Measurements from ENCODE around the gene CBFA2T3.

The CBFA2T3 gene

DNA sequence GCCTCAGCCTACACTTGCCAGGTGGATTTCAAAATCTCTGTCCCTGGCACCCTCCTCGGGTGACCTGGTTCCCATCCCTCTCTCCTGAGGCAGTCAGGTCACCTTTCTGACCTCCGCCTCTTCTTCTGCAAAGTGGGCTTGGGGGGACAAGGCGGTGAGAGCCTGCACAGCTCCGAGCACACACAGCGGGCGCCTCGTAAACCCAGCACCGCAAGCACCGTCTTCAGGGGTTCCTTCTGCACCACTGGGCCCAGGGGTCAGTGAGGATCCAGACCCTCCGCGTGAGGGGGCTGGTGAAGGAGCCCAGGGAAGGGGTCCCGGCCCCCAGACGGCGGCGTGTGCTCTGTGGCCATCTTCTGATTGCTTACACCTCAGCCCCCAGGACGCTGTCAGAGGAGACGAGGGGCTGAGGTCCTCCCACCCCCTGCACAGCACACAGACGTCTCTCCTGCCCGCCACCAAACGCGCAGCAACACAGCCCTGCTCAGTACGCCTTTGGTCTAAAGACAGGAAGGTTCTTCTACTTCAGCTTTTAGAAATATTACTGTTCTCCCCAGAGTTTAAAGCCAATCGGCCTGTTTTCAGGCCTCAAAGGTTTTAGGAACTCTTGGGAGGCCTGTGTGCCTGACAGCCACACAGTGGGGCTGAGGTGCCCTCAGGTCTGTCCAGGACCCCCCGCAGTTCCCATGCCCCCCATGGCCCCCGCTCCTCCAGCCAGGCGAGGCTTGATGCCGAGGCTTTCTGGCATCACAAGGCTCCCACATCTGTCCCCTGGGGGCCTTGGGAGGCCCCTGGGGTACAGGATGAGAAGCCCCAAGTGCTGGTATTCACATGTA lies 2.7 kb downstream of the CBFA2T3 start:
- DNase-seq = no peak

DNA sequence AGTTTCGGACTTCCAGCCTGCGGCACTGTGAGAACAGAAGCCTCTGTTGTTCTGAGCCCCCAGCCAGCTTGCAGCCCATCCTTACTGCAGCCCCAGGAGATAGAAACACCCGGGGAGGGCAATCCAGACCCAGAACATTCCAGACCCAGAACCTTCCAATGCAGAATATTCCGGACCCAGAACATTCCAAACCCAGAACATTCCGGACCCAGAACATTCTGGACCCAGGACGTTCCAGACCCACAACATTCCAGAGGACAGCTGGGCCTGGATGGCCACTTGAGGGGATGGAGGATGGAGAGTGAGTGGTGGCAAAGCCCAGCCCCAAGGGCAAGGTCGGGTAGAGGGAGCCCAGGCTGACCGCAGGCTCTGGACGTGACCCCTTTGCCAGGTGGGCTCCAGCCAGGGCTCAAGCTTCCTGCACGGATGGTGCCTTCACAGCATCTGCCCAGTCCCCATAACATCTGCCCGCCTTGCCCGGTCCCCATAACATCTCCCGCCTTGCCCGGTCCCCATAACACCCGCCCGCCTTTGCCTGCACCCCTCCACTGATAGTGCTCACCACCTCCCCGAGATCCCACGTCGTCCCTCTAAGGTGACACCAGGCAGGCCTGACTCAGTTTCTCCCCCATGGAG lies 3.5 kb downstream of the CBFA2T3 start:
- no peak for DNase-seq

DNA sequence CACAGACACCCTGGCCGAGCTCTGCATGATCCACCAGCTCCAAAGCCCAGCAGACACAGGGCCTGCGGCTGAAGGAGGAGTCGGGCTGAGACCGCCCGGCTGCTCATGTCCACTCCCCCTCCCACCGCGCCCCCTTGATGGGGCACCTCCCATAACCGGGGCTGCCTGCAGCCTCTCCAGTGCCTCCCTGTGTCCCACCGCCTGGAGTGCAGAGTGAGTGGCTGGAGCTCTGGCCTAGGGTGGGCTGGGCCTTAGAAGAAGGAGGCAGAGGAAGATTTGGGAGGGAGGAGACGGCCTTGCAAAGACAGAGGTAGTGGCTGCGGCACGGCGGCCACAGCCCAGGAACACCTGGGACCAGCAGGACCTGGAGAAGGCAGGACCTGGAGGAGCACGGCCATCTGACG lies 4.0 kb downstream of the CBFA2T3 start:
- DNase-seq = no peak

DNA sequence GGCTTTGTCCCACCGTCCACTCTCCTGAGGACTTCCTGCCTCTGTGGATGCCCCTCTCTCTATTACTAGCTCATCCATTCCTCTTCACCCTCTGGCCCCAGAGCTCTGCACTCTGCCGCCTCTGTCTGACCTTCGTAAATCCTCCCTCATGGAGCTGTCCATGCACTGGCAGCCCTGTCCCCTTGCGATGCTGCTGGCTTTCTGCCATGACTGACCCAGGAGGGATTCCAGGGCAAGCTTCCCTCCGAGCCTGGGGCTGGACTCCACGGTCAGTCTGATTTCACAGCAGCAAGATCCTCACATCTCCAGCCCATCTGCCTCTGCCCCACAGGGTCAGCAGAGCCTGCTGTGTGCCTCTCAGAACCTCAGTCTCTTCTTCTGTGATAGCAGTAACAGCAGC lies 4.7 kb downstream of the CBFA2T3 start:
- no peak for DNase-seq

DNA sequence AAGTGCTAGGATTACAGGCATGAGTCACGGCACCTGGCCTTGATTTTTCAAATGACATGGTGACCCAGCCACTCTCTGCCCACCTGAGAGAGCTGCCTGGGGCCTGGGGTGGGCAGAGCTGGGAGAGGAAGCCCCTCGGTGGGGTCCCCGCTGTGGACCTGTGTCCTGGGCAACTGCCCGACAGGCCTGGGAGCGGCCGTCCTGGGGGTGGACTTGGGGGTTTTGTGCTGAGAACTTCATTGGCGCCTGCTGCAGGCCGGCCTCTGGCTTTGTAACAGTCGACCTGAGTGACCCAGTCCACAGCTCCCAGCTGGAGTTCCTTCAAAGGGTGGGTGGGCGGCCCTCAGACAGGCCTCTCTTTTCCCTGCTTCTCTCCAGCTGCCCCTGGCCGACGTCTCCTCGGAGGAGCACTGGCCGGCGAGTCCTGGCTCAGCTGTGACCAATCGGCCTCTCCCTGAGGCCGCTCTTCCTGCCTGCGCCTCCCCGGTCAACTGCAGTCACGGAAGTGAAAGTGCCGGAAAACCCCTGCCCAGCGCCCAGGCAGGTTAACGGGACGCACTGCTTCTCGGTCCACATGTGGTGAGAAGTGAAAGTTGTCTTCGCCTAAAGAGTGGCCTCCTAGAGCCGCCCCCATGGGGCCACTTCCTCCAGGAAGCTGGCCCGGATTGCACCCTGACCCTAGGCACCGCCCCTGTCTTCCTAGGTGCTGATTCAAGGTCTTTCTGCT lies 5.5 kb downstream of the CBFA2T3 start:
- no peak for DNase-seq

DNA sequence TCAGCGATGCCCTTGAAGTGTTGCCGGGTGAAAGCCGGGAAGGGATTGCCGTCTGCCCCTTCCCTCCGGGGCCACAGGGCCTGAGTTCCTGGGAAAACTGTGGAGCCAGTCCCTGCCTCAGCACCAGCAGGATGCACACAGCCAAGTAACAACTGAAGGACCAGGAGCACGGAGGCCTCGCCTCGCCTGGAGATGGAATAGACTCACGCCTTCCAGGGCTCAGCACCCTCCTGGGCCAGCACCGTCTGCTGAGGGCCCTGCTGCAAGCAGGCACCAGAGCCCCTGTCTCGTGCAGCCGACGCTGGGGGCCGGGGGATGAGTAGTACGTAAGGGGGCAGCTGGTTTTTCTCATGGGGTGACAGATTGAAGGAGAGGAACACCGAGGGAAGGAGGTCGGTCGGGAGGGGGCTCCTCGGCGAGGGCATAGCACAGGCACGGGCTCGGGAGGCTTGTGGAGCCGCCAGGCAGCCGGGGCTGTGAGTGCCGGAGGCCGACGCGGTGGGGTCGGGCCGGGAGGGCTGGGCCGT lies 6.4 kb downstream of the CBFA2T3 start:
- no peak for DNase-seq

DNA sequence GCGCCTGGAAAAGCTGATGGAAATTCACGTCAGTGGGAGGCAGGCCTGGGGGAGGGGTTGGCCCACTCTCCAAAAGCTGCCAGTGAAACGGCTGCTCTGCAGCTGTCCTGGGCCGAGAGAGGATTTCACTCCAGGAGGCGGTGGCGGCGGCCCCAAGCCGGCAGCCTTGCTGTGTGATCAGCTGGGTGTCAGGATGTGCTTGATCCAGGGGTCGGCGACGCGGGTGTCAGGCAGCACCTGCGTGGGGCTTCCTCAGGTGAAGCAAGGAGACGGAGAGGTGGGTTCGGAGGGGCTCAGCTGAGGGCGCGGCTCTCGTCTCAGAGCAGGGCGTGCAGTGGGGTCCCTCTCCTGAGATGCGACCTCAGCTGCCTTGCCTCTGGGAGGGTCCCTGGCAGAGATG lies 7.0 kb downstream of the CBFA2T3 start:
- DNase-seq = no peak

DNA sequence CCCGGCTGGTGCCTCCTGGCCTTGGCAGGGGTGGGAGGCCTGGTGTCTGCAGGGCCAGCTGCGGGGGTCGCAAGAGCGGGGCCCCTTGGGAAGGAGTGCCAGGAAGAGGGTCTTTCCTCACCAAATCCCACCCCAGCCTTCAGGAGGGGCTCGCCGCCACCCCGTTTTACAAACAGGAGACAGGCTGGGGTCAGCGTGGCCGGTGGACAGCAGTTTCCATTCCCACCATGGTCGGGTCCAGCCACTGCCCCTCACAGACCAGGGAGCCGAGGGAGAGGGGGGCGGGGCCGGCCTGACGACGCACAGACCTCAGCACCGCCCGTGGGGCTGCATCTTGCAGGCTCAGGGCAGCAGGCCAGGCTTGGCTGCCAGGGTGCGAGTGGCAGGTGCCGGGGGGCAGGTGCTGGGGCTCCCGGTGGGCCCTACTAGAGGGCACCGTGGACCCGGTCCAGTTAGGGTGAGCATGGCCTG lies 7.6 kb downstream of the CBFA2T3 start:
- no peak for DNase-seq

DNA sequence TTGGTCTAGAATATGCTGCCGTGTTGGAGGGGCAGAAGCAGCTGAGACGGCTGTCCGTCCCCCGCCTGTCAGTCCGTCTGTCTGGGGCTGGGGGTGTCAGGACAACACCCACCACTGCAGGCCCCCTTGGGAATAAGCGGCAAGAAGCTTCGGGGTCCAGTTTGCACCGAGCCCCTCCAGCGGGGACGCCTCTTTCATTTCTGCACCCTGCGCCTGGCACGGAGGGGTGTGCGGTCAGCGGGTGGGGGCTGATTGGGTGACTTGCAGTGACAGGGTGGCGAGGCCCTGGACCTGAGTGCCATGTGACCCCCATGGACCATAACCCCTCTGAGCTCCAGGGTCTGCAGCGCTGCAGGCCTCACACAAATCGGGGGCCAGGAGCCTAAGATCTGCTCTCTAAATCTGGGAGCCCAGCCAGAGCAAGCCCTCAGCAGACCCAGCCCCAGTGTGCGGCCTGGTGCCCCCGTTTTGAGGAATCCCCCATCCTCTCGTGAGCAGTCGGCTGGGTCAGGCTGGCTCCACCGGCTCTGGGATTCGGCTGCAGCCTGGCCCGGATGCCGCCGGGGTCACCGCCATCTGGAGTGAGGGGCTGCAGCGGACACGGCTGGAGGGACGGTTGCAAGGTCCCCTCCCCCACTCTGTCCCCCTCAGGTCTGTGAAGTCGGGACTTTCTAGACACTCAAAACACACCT lies 8.3 kb downstream of the CBFA2T3 start:
- no peak for DNase-seq

DNA sequence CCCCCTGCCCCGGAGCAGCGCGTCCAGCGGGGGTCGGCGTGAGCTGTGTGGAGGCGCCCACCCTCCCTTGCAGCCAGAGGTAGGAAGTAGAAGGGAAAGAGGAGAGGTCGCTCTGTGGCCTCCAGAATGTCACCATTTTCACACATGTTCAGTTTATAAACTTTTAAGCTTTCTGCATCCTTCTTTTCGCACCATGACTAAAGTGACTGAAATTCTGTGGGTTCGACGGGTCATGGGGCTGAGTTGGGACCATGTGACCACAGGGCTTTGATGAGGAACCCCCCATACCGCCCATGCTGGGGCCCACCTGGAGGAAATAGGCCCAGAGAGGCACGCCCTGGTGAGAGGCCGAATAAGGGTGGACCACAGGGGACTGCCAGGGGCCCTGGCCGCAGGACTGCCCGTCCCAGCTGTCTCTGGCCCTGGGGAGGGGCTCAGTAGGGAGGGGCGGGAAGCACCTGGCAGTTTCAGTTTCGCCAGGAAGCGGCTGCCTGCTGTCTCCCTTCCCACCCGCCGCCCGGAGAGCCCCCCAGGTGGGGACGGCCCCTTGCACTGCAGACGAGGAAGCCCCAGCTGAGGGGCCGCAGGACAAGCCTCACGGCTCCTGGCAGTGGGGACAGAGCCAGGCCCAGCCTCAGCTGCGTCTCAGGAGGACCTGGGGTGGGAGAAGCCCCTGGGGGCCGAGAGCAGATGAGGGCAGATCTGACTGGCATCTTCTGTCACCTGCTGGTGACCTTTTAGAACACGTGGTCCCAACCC lies 9.0 kb downstream of the CBFA2T3 start:
- no peak for DNase-seq

DNA sequence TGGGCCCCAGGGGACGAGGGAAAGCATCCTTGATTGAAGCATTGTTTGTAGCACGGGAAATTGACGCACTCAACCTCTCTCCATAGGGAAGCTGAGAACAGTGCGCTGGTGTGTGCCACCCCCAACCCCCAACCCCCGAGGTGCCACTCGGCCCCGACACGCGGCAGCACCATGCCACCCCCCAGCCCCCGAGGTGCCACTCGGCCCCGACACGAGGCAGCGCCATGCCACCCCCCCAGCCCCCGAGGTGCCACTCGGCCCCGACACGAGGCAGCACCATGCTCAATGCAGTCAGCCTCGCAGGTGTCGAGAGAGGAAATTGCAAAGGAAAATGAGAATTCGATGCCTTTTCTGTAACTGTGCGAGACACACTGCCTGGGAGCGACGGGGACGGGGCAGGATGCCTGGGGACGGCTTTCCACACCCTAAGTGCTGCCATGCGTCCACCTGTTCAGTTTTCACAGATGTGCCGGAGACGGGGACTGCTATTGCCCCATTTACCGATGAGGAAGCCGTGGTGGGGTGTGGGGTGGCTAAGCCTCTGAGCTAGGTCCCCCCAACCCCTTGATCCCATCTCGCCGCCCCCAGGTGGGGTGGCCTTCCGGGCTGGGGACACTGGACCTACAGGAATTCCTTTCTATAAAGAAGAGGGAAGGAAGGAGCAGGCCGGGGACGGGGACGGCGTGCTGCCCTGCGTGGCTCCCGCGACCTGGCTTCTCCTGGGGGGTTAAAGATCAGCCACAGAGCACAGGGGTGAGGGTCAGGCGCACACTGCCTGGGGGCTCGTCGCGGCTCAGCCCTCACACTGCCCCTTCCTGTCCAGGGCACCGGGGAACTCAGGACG lies 9.8 kb downstream of the CBFA2T3 start:
- no peak for DNase-seq

DNA sequence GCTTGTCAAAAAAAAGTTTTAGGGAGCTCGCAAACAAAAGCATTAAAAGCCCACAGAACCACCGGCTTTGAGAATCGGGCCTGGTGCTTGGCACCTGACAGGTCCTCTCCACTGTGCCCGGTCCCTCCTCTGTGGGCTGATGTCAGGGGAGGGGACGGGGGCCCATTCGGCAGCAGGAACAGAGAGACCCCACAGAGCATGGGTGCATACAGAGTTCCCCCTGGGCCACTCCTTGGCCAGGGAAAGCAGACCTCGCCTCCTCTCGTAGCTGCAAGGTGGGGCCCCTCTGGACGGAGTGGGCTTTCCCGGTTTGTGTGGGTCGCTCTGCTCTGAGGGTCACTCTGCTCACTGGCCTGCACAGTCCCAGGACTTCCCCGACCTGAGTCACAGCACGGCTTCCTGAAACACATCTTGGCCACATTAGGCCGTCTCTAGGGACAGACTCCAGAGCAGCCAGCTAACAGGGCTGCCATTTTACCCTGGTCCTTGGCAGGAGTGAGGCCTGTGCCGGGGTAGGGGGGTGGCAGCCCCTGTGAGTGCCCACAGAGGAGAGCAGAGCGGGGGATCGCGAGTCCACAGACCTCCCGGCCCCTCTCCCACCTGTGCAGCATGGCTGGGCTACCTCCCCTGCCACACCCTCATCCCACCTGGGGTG lies 11.1 kb downstream of the CBFA2T3 start:
- no peak for DNase-seq

DNA sequence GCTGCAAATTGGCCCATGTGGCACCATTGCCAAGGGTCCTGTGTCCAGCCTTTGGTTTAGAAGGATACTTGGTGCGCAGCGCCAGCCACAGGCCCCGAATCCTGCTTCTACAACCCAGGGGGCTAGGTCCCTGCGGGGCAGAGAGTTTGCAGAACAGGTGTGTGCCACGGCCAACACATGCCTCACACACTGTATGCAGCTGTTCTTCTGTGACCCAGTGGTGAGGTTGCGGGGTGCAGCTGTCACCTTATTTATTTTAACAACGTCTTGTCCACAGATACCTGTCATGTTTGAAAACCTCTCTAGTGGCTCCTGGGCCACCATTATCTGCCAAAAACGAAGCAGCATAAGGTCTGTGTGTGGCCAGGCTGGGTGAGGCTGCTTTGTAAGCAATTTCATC lies 11.6 kb downstream of the CBFA2T3 start:
- no peak for DNase-seq

DNA sequence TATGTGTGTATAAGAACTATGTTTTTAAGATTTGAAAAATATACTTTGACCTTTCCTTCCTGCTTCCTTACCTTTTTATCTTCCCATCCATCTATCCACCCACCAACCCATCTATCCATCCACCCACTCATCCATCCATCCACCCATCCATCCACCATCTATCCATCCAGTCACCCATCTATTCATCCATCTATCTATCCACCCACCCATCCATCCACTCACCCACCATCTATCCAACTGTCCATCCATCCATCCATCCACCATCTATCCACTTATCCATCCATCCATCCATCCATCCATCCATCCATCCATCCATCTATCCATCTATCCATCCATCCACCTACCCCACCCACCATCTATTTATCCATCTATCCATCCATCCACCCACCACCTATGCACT lies 12.4 kb downstream of the CBFA2T3 start:
- no peak for DNase-seq

DNA sequence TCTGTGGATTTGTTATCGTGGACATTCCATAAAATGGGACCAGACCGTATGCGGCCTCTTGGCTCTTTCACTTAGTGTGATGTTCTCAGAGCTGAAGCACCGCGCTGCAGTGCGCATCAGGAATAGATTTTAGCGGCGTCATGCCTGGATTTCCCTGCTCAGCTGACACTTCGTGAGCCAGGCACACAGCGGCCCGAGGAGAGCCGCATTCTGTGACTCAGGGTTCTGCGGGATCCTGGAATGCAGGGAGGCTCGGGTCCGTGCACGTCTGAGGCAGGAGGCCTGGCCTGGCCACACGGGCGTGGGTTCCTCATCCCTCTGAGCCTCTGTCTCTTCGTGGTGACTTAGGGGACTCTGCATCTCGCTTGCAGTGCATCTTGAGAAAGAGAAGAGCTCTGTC lies 13.4 kb downstream of the CBFA2T3 start:
- no peak for DNase-seq

DNA sequence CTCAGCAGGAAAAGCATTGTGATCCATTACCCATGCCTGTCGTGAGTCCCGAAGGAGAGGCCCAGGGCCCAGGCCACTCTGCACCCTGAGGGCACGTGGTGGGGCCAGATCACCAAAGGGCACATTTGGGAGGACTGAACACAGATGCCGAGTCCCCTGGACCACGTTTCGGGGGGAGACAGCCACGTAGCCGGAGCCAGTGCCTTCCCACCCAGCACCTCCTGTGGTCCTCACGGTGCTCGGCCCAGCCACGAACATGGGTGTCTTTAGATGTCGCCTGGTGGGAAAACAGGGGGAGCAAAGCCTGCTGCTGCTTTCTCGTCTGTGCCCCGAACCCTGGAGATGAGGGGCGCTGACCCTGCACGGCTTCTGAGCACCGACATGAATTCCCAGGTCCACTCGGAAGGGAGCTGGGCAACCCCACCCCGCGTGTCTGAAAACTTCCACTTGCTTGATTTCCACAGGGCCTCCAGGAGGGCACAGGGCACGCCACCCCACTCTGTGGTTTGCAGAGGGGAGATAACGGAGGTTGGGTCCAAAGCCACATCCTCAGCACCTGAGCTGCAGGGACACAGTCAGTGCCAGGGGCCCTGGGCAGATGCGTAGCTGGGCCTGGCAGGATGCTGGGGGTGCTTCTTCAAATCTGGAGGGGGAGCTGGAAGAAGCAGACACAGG lies 14.4 kb downstream of the CBFA2T3 start:
- no peak for DNase-seq

DNA sequence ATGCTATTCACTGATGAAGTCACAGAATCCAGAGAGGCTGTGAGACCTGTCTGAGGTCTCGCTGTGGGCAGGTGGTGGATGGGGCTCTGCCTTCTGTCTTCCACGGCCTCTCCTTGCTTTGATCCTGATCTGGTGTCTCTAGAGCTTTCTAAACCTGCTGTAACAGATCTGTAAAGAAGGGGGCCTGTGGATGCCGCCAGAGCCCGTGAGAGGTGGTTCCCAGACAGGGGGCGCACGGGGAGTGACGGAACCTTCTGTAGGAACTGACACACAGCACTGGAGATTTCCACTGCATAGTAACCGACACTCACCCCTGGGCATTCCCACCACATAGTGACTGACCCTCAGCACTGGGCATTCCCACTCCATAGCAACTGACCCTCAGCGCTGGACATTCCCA lies 16.0 kb downstream of the CBFA2T3 start:
- no peak for DNase-seq

DNA sequence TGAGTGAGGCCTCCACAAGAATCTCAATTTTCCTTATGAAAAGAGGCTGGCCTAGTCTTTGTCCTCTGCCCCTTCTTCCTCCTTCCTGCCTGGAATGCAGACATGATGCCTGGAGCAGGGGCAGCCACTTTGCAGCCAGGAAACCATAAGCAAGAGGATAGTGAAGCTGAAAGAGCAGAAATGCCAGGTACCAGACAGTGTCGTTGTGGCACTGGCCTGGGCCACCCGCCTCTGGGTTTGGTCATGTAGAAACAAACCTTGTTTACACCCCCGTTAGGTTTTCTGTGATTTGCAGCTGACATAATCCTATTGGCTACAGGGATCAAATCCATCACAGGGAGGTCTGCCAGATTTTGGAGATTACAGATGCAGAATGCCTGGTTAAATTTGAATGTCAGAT lies 16.5 kb downstream of the CBFA2T3 start:
- no peak for DNase-seq

DNA sequence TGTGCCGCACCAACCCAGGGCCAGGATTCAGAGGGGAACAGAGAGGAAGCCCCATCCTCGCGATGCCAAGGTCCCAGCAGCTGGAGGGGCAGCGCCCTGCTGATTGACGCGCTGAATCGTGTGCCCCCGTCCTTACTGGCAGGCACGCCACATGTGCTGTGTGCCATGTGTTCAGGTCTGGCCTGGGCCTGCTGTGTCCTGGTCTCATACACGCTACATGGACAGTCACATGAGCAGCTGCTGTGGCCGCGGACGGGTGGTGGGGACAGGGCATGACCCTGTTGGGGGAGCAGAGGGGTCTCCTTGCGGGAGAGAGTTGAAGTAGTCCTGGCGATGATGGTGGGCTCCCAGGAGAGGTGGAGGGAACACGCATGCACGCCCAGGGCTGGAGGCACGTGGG lies 18.0 kb downstream of the CBFA2T3 start:
- no peak for DNase-seq

Measured in DMS 273 treated with DMSO at 0.1 percent for 48 hours (cell line).